Medulla oblongata (tissue), 1 donor: Measurements from ENCODE around the gene AK8.
"Not testable (repeated sequence)": the region's sequence is repeated elsewhere in the genome, so short reads cannot be mapped to it uniquely, and the experiment has no call there.

ENCODE experiments used
- DNase-seq: peaks from one replicate; pipeline ENCODE4 v3.0.0-alpha.2; 2015; ENCODE audit errors: extremely low spot score

Gene AK8

DNA sequence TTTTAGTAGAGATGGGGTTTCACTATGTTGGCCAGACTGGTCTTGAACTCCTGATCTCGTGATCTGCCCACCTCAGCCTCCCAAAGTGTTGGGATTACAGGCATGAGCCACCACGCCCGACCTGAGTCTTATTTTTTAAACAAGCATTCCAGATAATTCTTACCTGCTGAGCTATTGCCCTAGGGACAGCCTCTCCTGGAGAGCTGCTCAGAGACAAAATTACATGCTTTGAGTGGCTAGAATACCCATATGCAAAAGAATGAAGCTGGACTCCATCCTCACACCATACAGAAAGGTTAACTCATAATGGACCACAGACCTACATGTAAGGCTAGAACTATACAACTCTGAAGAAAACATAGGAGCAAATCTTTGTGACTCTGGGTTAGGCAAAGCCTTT is 166.2 kb downstream of the AK8 start:
- no peak for DNase-seq

- not testable (repeated sequence) for DNase-seq
Observed at GRCh38 chr9:132711152-132711551, 166.9 kb downstream of the AK8 start.

DNA sequence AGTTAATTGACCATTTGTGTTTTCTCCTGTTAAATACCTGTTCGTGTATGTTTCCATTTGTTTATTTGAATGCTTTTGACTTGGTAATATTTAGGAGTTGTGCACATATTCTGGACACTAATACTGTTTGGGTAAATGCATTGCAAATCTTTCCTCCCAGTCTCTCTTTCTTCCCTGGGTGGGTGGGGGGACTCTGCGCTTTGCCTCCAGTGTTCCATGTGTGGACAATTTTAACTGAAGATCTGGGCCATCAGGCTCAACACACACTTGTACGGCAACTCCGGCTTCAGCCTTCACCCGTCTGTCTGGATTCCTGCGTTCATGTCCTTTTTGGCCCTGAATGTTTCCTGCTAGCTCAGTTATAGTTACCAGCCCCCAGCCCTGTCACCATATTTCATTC is 167.8 kb downstream of the AK8 start:
- no peak for DNase-seq

DNA sequence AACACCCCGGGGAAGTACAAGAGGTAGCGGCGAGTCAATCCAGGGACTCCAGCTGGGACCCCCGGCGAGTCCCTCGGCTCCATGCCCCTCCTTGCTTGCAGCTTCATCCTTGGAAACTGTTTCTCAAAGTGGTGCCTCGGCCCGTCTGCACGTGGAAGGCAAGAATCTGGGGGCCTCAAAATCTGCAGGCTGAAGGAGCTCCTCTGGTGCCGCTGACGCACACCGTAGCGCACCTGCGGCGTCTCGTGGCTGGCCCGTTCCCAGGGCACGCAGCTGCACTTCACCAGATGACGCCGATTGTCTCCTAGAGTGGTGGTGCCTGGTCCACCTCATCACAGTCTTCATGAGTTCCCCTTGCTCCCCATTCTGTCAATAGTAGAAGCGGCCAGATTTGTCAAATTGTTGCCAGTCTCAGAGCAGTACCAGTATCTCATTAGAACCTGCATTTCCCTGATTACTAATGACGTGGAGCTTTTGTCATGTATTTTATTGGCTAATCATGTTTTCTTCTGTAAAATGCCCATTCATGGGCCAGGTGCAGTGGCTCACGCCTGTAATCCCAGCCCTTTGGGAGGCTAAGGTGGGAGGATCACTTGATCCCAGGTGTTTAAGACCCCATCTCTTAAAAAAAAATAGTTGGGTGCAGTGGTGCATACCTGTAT is 169.2 kb downstream of the AK8 start:
- DNase-seq: no peak

DNA sequence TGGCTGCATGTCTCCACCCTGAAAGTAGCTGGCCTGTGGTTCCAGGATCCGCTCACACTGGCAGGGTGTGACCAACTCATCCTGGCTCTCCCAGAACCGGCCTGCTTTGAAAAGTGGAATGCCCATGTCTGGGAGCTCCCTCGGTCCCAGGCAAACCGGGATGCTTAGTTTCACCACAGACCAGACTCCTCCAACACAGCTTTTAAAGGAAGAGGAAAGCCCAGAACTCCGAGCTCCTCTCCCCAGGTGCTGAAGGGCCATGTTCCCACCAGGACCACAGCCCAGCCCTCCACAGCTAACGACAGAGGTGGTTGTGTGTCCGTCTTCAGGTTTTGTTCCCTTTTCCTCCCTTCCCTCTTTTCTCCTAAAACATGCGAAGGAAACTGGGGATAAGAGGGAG is 169.8 kb downstream of the AK8 start:
- DNase-seq: no peak

DNA sequence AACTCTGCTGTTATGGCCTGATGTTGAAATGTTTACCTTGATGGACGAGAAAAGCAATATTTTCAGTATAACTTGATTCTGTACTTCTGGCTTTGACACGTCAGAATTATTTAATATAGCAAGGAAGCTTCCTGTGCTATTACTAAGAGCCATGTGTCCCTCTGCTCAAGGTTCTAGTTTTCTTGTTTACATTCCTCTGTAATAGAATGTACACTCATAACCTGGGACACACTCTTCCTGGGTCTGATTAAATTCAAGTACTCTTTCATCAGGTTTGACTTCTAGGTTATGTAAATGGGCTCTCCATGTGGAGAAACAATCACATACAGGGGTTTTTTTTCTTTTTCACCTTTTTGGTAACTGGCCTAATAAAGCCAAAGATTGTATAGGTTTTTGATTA is 174.7 kb downstream of the AK8 start:
- no peak for DNase-seq

DNA sequence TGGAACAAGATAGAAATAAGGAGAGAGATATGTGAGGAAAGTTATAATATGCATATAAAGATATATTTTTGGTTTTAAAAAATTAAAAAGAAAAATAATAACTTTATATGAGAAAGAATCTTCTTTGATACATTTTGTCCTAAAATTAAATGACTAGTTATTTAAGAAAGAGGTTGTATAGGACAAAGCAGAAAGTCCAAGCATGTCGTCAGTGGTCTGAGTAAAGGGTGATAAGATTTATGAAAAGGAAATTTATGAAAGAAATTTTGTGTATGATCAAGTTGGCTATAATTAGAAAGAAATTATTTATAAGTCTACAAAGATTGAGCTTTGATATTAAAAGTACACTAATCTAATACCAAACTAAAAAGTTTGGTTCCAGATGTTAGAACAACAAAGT is 175.8 kb downstream of the AK8 start:
- no peak for DNase-seq

DNA sequence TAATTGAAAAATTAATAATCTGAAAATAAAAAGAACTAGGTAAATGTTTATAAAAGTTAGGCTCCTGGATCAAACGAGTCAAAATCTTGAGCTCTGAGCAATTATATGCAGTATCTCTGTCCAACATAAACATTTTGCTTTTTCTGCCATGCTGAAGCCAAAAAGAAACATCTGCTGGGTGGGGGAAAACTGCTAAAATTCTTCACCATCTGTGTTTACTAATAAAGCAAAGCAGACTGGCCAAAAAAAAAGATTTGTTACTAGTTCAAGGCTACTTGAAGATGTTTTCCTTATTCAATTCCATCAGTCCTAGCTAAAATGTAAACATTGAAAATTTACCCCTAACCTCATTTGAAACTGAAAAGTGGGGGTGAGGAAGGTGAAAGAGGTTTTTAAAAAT is 178.1 kb downstream of the AK8 start:
- no peak for DNase-seq

DNA sequence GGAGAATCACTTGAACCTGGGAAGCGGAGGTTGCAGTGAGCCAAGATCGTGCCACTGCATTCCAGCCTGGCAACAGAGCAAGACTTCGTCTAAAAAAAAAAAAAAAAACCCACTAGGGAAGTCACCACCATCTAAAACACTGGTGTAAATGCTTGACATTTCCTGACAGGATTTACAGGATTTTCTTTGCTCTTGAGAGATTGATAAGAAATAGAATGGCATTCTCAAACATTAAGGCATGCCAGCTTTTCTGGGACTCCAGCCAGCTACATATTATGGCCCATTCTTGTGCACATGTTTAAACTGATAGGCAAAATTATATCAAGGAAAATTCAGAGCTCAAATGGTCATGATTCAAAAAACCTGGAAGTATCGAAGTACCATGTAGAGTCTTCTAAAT is 179.1 kb downstream of the AK8 start:
- DNase-seq: no peak

DNA sequence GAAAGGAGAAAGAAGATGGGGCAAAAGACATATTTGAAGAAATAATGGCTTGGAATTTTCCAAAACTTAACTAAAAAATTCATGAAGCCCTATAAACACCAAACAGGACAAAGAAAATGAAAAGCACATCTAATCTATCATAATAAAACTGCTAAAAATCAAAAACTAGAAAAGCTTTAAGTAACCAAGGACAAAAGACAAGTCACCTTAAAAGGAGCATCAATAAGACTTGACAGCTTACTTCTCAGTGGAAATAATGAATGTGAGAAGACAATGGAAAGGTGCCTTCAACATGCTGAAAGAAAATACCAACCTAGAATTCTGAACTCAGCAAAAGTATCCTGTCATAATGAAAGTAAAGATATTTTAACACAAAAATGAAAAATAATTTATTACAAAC is 180.9 kb downstream of the AK8 start:
- no peak for DNase-seq

DNA sequence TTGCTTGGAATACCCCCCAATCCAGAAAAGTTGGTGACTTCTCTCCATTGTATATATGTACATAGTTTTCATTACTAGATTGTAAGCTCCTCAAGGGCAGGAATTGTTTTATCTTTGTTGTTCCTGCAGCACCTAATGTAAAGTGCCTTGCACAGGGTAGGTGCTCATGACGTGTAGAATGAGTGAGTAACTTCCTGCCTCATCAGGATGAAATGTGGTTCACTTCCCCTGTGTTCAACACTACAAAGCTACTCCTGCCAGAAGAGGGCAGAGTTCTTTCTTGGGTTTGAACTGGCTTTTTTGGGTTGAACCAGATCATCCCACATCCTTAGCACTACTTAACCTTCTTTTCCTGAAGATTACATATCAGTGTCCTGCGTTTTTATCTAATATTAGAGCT is 183.9 kb downstream of the AK8 start:
- DNase-seq: no peak

DNA sequence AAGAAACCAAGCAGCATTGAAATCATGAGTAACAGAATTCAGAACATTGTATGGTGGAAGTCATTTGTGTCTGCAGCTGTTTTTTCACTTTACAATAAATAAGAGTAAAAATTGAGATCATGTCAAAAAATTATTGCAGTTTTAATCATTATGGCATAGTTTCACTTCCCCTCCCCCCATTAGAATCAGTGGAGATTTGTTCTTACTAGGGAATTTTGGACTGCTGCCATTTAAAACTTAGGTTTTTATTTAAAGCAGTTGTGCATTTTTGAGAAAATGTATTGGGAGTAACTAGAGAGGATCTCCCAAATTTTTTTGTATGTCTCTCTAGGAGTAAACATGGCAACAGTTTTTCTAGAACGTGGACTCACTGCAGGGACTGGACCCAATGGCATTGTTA is 187.4 kb downstream of the AK8 start:
- no peak for DNase-seq

- DNase-seq: no peak
Observed at GRCh38 chr9:132683873-132684272, 194.2 kb downstream of the AK8 start.

DNA sequence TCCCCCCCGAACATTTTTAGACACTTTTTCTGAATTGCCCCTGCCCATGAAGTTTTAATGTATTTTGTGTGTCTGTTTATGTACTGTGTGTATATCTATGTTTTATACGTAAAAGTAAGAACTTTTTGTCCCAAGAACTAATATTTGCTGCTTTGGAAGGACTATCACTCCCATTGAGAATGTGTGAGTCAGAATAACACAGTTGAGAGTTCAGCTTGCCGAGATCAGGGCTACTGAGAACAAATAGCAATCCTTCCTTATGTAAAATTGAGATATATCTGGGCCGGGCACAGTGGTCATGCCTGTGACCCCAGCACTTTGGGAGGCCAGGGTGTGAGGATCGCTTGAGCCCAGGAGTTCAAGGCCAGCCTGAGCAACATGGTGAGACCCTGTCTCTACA is 196.5 kb downstream of the AK8 start:
- DNase-seq: no peak

DNA sequence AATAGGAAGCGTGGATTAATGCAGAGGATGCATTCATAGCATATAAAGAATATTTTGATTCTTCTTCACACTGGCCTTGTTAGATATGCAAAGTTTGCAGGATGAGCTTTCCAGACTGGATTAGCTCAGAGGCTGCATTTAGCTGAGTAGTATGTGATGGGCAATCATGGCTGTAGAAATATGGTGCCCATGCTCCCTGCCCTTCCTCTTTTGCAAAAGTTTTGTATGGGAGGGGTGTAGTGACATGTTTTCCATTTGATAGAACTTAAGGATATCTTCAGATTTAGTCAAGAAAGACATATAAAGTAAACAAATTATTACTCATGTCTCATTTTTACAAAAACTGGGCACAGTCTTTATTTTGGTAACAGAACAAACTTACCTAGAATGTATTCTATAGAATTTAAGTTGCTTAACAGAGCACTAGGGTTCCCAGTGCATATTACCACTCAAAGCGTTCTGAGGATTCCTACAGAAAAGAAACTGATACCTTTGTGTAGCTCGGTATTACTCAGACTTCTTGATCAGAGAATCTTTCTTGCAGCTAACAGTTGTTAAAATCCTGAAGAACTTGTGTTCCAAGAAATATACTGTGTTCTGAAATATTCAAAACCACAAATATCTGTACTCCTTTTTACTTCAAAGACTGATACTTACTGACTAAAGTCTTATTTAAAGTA is 198.0 kb downstream of the AK8 start:
- DNase-seq: no peak

DNA sequence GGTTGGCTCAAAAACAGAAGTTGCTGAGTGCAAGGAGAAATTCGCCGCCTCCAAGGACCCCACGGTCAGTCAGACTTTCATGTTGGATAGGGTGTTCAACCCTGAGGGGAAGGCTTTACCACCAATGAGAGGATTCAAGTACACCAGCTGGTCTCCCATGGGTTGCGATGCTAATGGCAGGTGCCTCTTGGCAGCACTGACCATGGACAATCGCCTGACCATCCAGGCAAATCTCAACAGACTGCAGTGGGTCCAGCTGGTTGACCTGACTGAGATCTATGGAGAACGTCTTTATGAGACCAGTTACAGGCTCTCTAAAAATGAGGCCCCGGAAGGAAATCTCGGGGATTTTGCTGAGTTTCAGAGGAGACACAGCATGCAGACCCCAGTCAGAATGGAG is 200.1 kb downstream of the AK8 start:
- DNase-seq: no peak
